Rectal smooth muscle tissue (tissue), 1 donor: ENCODE results near the gene ECI1.

Experiments
- H3K27ac ChIP-seq: one replicate; pipeline ENCODE4 v1.7.0; 2013; ENCODE audit warnings: low read depth, low read length, inconsistent platforms
- H3K27me3 ChIP-seq: one replicate; pipeline ENCODE4 v1.7.0; 2013; ENCODE audit warnings: low read length; ENCODE audit not compliant: control insufficient read depth, insufficient read depth
- H3K36me3 ChIP-seq: one replicate; pipeline ENCODE4 v1.7.0; 2013; ENCODE audit warnings: low read length; ENCODE audit not compliant: control insufficient read depth, insufficient read depth
- H3K4me1 ChIP-seq: one replicate; pipeline ENCODE4 v1.7.0; 2013; ENCODE audit warnings: low read length; ENCODE audit not compliant: control insufficient read depth, insufficient read depth
- H3K4me3 ChIP-seq: one replicate; pipeline ENCODE4 v1.7.0; 2013; ENCODE audit warnings: low read length
- H3K9ac ChIP-seq: one replicate; pipeline ENCODE4 v1.7.0; 2013; ENCODE audit warnings: low read length

The ECI1 gene

GRCh38 chr16:2233046-2233775, 18.2 kb downstream of the ECI1 start:
- H3K4me3 ChIP-seq: no peak overlapping the region
- H3K27ac ChIP-seq: no peak overlapping the region
- H3K4me1 ChIP-seq: no peaks in the 10 kb centered on the region
- no peak overlapping the region for H3K9ac ChIP-seq
- peaks cover 50% of the 10 kb centered on the region for H3K36me3 ChIP-seq
- peaks cover 7% of the 10 kb centered on the region for H3K27me3 ChIP-seq

GRCh38 chr16:2232094-2232990, 19.0 kb downstream of the ECI1 start:
- Histone ChIP-seq H3K27me3 (peaks cover 7% of the 10 kb centered on the region), H3K27ac (no peak overlapping the region), H3K36me3 (peaks cover 50% of the 10 kb centered on the region), H3K4me1 (no peaks in the 10 kb centered on the region), H3K4me3 (no peak overlapping the region), H3K9ac (no peak overlapping the region)

- Histone ChIP-seq H3K27ac (no peak overlapping the region), H3K9ac (no peak overlapping the region), H3K4me3 (no peak overlapping the region), H3K4me1 (no peaks in the 10 kb centered on the region), H3K27me3 (peaks cover 4% of the 10 kb centered on the region), H3K36me3 (peaks cover 54% of the 10 kb centered on the region)
These were observed 20.1 kb downstream of the ECI1 start for GRCh38 chr16:2231016-2231931.

GRCh38 chr16:2230376-2230775, 21.0 kb downstream of the ECI1 start:
- H3K4me1 ChIP-seq: no peaks in the 10 kb centered on the region
- H3K4me3 ChIP-seq: no peak overlapping the region
- no peak overlapping the region for H3K9ac ChIP-seq
- H3K36me3 ChIP-seq: peaks cover 51% of the 10 kb centered on the region
- no peak overlapping the region for H3K27ac ChIP-seq
- peaks cover 4% of the 10 kb centered on the region for H3K27me3 ChIP-seq

GRCh38 chr16:2229632-2230250, 21.6 kb downstream of the ECI1 start:
- H3K27ac ChIP-seq: no peak overlapping the region
- H3K36me3 ChIP-seq: peaks cover 45% of the 10 kb centered on the region
- H3K27me3 ChIP-seq: peaks cover 4% of the 10 kb centered on the region
- H3K9ac ChIP-seq: no peak overlapping the region
- H3K4me3 ChIP-seq: no peak overlapping the region
- peaks cover 2% of the 10 kb centered on the region for H3K4me1 ChIP-seq

GRCh38 chr16:2229091-2229490, 22.3 kb downstream of the ECI1 start:
- H3K27ac ChIP-seq: no peak overlapping the region
- peaks cover 40% of the 10 kb centered on the region for H3K36me3 ChIP-seq
- H3K9ac ChIP-seq: no peak overlapping the region
- H3K4me1 ChIP-seq: peaks cover 6% of the 10 kb centered on the region
- H3K27me3 ChIP-seq: peaks cover 4% of the 10 kb centered on the region
- no peak overlapping the region for H3K4me3 ChIP-seq

- H3K36me3 ChIP-seq: peaks cover 35% of the 10 kb centered on the region
These were observed 23.1 kb downstream of the ECI1 start for GRCh38 chr16:2228161-2228824.

GRCh38 chr16:2226918-2227317, 24.5 kb downstream of the ECI1 start:
- Histone ChIP-seq H3K4me3 (no peak overlapping the region), H3K27me3 (peaks cover 4% of the 10 kb centered on the region), H3K9ac (no peak overlapping the region), H3K27ac (no peak overlapping the region), H3K4me1 (peaks cover 6% of the 10 kb centered on the region), H3K36me3 (peaks cover 22% of the 10 kb centered on the region)

More at GRCh38 chr16:2228161-2228824, 23.1 kb downstream of the ECI1 start:
- Histone ChIP-seq H3K27me3 (peaks cover 4% of the 10 kb centered on the region), H3K27ac (no peak overlapping the region), H3K9ac (no peak overlapping the region), H3K4me3 (no peak overlapping the region), H3K4me1 (peaks cover 6% of the 10 kb centered on the region)

- H3K4me1 ChIP-seq: peaks cover 6% of the 10 kb centered on the region
- peaks cover 16% of the 10 kb centered on the region for H3K36me3 ChIP-seq
- H3K27me3 ChIP-seq: peaks cover 4% of the 10 kb centered on the region
- H3K27ac ChIP-seq: no peak overlapping the region
- H3K9ac ChIP-seq: no peak overlapping the region
- H3K4me3 ChIP-seq: no peak overlapping the region
These were observed 25.1 kb downstream of the ECI1 start for GRCh38 chr16:2226245-2226793.

GRCh38 chr16:2223942-2224486, 27.4 kb downstream of the ECI1 start:
- no peaks in the 10 kb centered on the region for H3K27me3 ChIP-seq
- peaks cover 6% of the 10 kb centered on the region for H3K36me3 ChIP-seq
- peak overlapping the region; percentile 81 for H3K27ac ChIP-seq
- H3K4me1 ChIP-seq: peaks cover 6% of the 10 kb centered on the region
- H3K9ac ChIP-seq: peak overlapping the region; percentile 90
- H3K4me3 ChIP-seq: peak overlapping the region; percentile 93
